ENCODE data around the gene RUNX2. TPM values are rescaled to one million over a fixed set of nuclear protein-coding genes. Genes with fewer than 3 reads are reported as not detected.

RUNX2 gene
- total RNA-seq, 2 experiments from 2014 or later = 2.7 to 3.0 TPM

GRCh38 chr6:45512717-45513116, 184.6 kb downstream of the RUNX2 start:
- ChIA-PET CTCF (no interaction called here), POLR2A (no interaction called here)
- no peaks in the 10 kb centered on the region for H3K36me3 Mint-ChIP-seq (ENCODE audit: low read depth)
- no peaks in the 10 kb centered on the region for H3K27me3 Mint-ChIP-seq (ENCODE audit: low read depth)
- no peaks in the 10 kb centered on the region for H3K4me1 Mint-ChIP-seq (ENCODE audit: low read depth)
- ATAC-seq (no peak), DNase-seq (no peak)
- no peak overlapping the region for H3K27ac Mint-ChIP-seq
- no peaks in the 10 kb centered on the region for H3K9me3 Mint-ChIP-seq (ENCODE audit: insufficient read depth)
- no peak overlapping the region for H3K4me3 Mint-ChIP-seq

- Mint-ChIP-seq H3K27me3 (ENCODE audit: low read depth) (no peaks in the 10 kb centered on the region), H3K27ac (no peak overlapping the region), H3K4me3 (no peak overlapping the region), H3K4me1 (ENCODE audit: low read depth) (no peaks in the 10 kb centered on the region), H3K36me3 (ENCODE audit: low read depth) (no peaks in the 10 kb centered on the region), H3K9me3 (ENCODE audit: insufficient read depth) (no peaks in the 10 kb centered on the region)
- POLR2A ChIA-PET = no interaction called here
- no peak for DNase-seq
- CTCF ChIA-PET = no interaction called here
- ATAC-seq = no peak
Measured at GRCh38 chr6:45513213-45513618, 185.1 kb downstream of the RUNX2 start.

GRCh38 chr6:45513843-45514242, 185.7 kb downstream of the RUNX2 start:
- no peak overlapping the region for H3K27ac Mint-ChIP-seq
- CTCF ChIA-PET = no interaction called here

GRCh38 chr6:45514454-45515230, 186.5 kb downstream of the RUNX2 start:
- Mint-ChIP-seq H3K27me3 (ENCODE audit: low read depth) (no peaks in the 10 kb centered on the region), H3K4me1 (ENCODE audit: low read depth) (no peaks in the 10 kb centered on the region), H3K4me3 (no peak overlapping the region), H3K27ac (no peak overlapping the region), H3K36me3 (ENCODE audit: low read depth) (no peaks in the 10 kb centered on the region), H3K9me3 (ENCODE audit: insufficient read depth) (no peaks in the 10 kb centered on the region)
- ChIA-PET CTCF (no interaction called here), POLR2A (no interaction called here)
- ATAC-seq (no peak), DNase-seq (no peak)

More at GRCh38 chr6:45513843-45514242, 185.7 kb downstream of the RUNX2 start:
- Mint-ChIP-seq H3K9me3 (ENCODE audit: insufficient read depth) (no peaks in the 10 kb centered on the region), H3K4me1 (ENCODE audit: low read depth) (no peaks in the 10 kb centered on the region), H3K27me3 (ENCODE audit: low read depth) (no peaks in the 10 kb centered on the region), H3K4me3 (no peak overlapping the region), H3K36me3 (ENCODE audit: low read depth) (no peaks in the 10 kb centered on the region)
- POLR2A ChIA-PET = no interaction called here
- ATAC-seq = no peak
- DNase-seq = no peak

GRCh38 chr6:45518013-45518720, 190.0 kb downstream of the RUNX2 start:
- DNase-seq = no peak
- POLR2A ChIA-PET = no interaction called here
- ATAC-seq = no peak
- Mint-ChIP-seq H3K4me1 (ENCODE audit: low read depth) (peaks cover 2% of the 10 kb centered on the region), H3K36me3 (ENCODE audit: low read depth) (no peaks in the 10 kb centered on the region), H3K27ac (no peak overlapping the region), H3K27me3 (ENCODE audit: low read depth) (no peaks in the 10 kb centered on the region), H3K4me3 (no peak overlapping the region), H3K9me3 (ENCODE audit: insufficient read depth) (no peaks in the 10 kb centered on the region)
- CTCF ChIA-PET = interaction anchor here (1.2 kb wide), 1 partner anchor 23 kb away, joined by 3 read pairs; no protein-coding TSS in a partner anchor

- ATAC-seq (no peak), DNase-seq (no peak)
- Mint-ChIP-seq H3K4me1 (ENCODE audit: low read depth) (peaks cover 2% of the 10 kb centered on the region), H3K27ac (no peak overlapping the region), H3K9me3 (ENCODE audit: insufficient read depth) (no peaks in the 10 kb centered on the region), H3K36me3 (ENCODE audit: low read depth) (peaks cover 1% of the 10 kb centered on the region), H3K4me3 (no peak overlapping the region), H3K27me3 (ENCODE audit: low read depth) (no peaks in the 10 kb centered on the region)
- CTCF ChIA-PET = interaction anchor here (0.7 to 1.4 kb wide), 2 partner anchors 20 to 401 kb away, joined by 3 to 4 read pairs; no protein-coding TSS in a partner anchor
- POLR2A ChIA-PET = no interaction called here
Measured at GRCh38 chr6:45521226-45521625, 193.1 kb downstream of the RUNX2 start.

- no peak for ATAC-seq
- Mint-ChIP-seq H3K9me3 (ENCODE audit: insufficient read depth) (no peaks in the 10 kb centered on the region), H3K4me1 (ENCODE audit: low read depth) (peaks cover 2% of the 10 kb centered on the region), H3K36me3 (ENCODE audit: low read depth) (peaks cover 1% of the 10 kb centered on the region), H3K27ac (no peak overlapping the region), H3K4me3 (no peak overlapping the region), H3K27me3 (ENCODE audit: low read depth) (no peaks in the 10 kb centered on the region)
- DNase-seq = no peak
- ChIA-PET POLR2A (no interaction called here), CTCF (no interaction called here)
Measured at GRCh38 chr6:45522486-45522885, 194.4 kb downstream of the RUNX2 start.

GRCh38 chr6:45527210-45527609, 199.1 kb downstream of the RUNX2 start:
- ChIA-PET POLR2A (no interaction called here), CTCF (no interaction called here)
- Mint-ChIP-seq H3K9me3 (ENCODE audit: insufficient read depth) (no peaks in the 10 kb centered on the region), H3K36me3 (ENCODE audit: low read depth) (peaks cover 3% of the 10 kb centered on the region), H3K27me3 (ENCODE audit: low read depth) (no peaks in the 10 kb centered on the region), H3K4me3 (no peak overlapping the region), H3K4me1 (ENCODE audit: low read depth) (no peaks in the 10 kb centered on the region), H3K27ac (no peak overlapping the region)
- DNase-seq (no peak), ATAC-seq (no peak)

- ATAC-seq (no peak), DNase-seq (no peak)
- Mint-ChIP-seq H3K36me3 (ENCODE audit: low read depth) (peaks cover 1% of the 10 kb centered on the region), H3K4me1 (ENCODE audit: low read depth) (peaks cover 2% of the 10 kb centered on the region), H3K27me3 (ENCODE audit: low read depth) (no peaks in the 10 kb centered on the region), H3K9me3 (ENCODE audit: insufficient read depth) (no peaks in the 10 kb centered on the region), H3K4me3 (no peak overlapping the region), H3K27ac (no peak overlapping the region)
- POLR2A ChIA-PET = interaction anchor here (0.6 kb wide), 2 partner anchors 68 to 79 kb away, joined by 3 to 4 read pairs; no protein-coding TSS in a partner anchor
- CTCF ChIA-PET = no interaction called here
Measured at GRCh38 chr6:45531999-45532595, 204.0 kb downstream of the RUNX2 start.

- H3K4me3 Mint-ChIP-seq = no peak overlapping the region
- POLR2A ChIA-PET = no interaction called here
- H3K9me3 Mint-ChIP-seq (ENCODE audit: insufficient read depth) = no peaks in the 10 kb centered on the region
- H3K4me1 Mint-ChIP-seq (ENCODE audit: low read depth) = peaks cover 2% of the 10 kb centered on the region
- CTCF ChIA-PET = no interaction called here
- H3K36me3 Mint-ChIP-seq (ENCODE audit: low read depth) = peaks cover under 1% of the 10 kb centered on the region
- DNase-seq (no peak), ATAC-seq (no peak)
- no peaks in the 10 kb centered on the region for H3K27me3 Mint-ChIP-seq (ENCODE audit: low read depth)
- H3K27ac Mint-ChIP-seq = no peak overlapping the region
Measured at GRCh38 chr6:45532721-45533210, 204.6 kb downstream of the RUNX2 start.

GRCh38 chr6:45533386-45533785, 205.3 kb downstream of the RUNX2 start:
- H3K36me3 Mint-ChIP-seq (ENCODE audit: low read depth) = no peaks in the 10 kb centered on the region
- no peaks in the 10 kb centered on the region for H3K27me3 Mint-ChIP-seq (ENCODE audit: low read depth)
- DNase-seq (no peak), ATAC-seq (no peak)
- ChIA-PET CTCF (no interaction called here), POLR2A (no interaction called here)
- H3K4me1 Mint-ChIP-seq (ENCODE audit: low read depth) = peaks cover 2% of the 10 kb centered on the region
- no peak overlapping the region for H3K27ac Mint-ChIP-seq
- no peaks in the 10 kb centered on the region for H3K9me3 Mint-ChIP-seq (ENCODE audit: insufficient read depth)
- H3K4me3 Mint-ChIP-seq = no peak overlapping the region

- Mint-ChIP-seq H3K27me3 (ENCODE audit: low read depth) (no peaks in the 10 kb centered on the region), H3K4me3 (no peak overlapping the region), H3K9me3 (ENCODE audit: insufficient read depth) (no peaks in the 10 kb centered on the region), H3K4me1 (ENCODE audit: low read depth) (peaks cover 2% of the 10 kb centered on the region), H3K27ac (no peak overlapping the region), H3K36me3 (ENCODE audit: low read depth) (no peaks in the 10 kb centered on the region)
- DNase-seq = no peak
- ChIA-PET CTCF (no interaction called here), POLR2A (no interaction called here)
- ATAC-seq = no peak
Measured at GRCh38 chr6:45535933-45536332, 207.8 kb downstream of the RUNX2 start.

Data from activated CD8-positive, alpha-beta T cell treated with anti-CD3 and anti-CD28 coated beads, Interleukin-2, amount 10 ng/mL, durations not matched to agents 7 days and 5 days (primary cell).